Panc1 (cell line): ENCODE data around the gene DLG2. TPM values are rescaled to one million over a fixed set of nuclear protein-coding genes. Genes with fewer than 3 reads are reported as not detected.

ENCODE experiments used
- ATAC-seq: fragments of 200-7000 bp; cut with Tn5 transposase; 2 replicates; pipeline ENCODE4 v1.9.1; 2020; ENCODE audit warnings: mild to moderate bottlenecking, moderate library complexity
- BruUV-seq: library from RNA; stranded (reverse); fragments of 400-500 nt; replicated peaks from 2 replicates; lab custom pipeline; 2021; lab: Mats Ljungman, UMichigan
- CTCF ChIA-PET: fragments of 300-600 bp; sonication (Branson Sonifier 250); formaldehyde crosslinking; loops from one replicate; lab custom pipeline; 2022; ENCODE audit warnings: antibody characterized with exemption; lab: Charles Lee
- POLR2A ChIA-PET: fragments of 300-600 bp; sonication (Branson Sonifier 250); formaldehyde crosslinking; loops from one replicate; lab custom pipeline; 2022; ENCODE audit warnings: antibody characterized with exemption; lab: Charles Lee
- DNase-seq: peaks from one replicate; pipeline ENCODE4 v3.0.0-alpha.2; 2010; ENCODE audit warnings: low read depth, low spot score
- H3K27ac ChIP-seq: 2 replicates; pipeline ENCODE4 v1.5.1; 2011; ENCODE audit warnings: mild to moderate bottlenecking, low read length, inconsistent platforms
- H3K27me3 ChIP-seq: fragments of 200-500 bp; sonication (Bioruptor generic); 2 replicates; pipeline ENCODE4 v1.6.0; 2014; ENCODE audit warnings: low read length, inconsistent platforms; ENCODE audit not compliant: control insufficient read depth, insufficient read depth
- H3K36me3 ChIP-seq: fragments of 200-500 bp; sonication (Bioruptor generic); 2 replicates; pipeline ENCODE4 v1.5.1; 2014; ENCODE audit warnings: inconsistent platforms, mild to moderate bottlenecking, low read length, moderate library complexity; ENCODE audit not compliant: control insufficient read depth, insufficient read depth
- H3K4me1 ChIP-seq: 2 replicates; pipeline ENCODE4 v1.5.1; 2011; ENCODE audit warnings: inconsistent platforms, mild to moderate bottlenecking, low read length, moderate library complexity; ENCODE audit not compliant: control insufficient read depth, insufficient read depth
- H3K4me3 ChIP-seq, 2 experiments: 2 replicates each; pipeline ENCODE4 v1.5.1; 2011 to 2012; ENCODE audit warnings: low read depth in 2 of 2, low read length in 2 of 2, mild to moderate bottlenecking in 2 of 2, inconsistent platforms in 1 of 2, moderate library complexity in 1 of 2
- H3K9me3 ChIP-seq: fragments of 200-500 bp; sonication (Bioruptor generic); 2 replicates; pipeline ENCODE4 v1.5.1; 2014; ENCODE audit warnings: low read depth, mild to moderate bottlenecking, inconsistent platforms, low read length, moderate library complexity; ENCODE audit not compliant: control insufficient read depth, insufficient read depth
- POLR2AphosphoS5 ChIP-seq: IDR thresholded peaks from 2 replicates; pipeline ENCODE4 v1.6.1; 2012; ENCODE audit warnings: mild to moderate bottlenecking, low read depth, low read length, moderate library complexity
- REST ChIP-seq, 2 experiments: IDR thresholded peaks; 2 replicates each; pipeline ENCODE4 v1.6.1; 2011 to 2012; ENCODE audit warnings: low read depth in 2 of 2, control low read depth in 1 of 2, low read length in 1 of 2, mild to moderate bottlenecking in 1 of 2, moderate library complexity in 1 of 2; ENCODE audit not compliant: insufficient read depth in 1 of 2
- SIN3A ChIP-seq: IDR thresholded peaks from 2 replicates; pipeline ENCODE4 v1.6.1; 2012; ENCODE audit warnings: low read depth, mild to moderate bottlenecking, low read length, moderate library complexity, borderline replicate concordance; ENCODE audit not compliant: insufficient read depth
- TCF7L2 ChIP-seq: IDR thresholded peaks from 2 replicates; pipeline ENCODE4 v1.6.1; 2011; ENCODE audit warnings: mild to moderate bottlenecking, low read depth, low read length, inconsistent platforms
- in situ Hi-C: cut with HindIII; loops from 2 replicates; pipeline ENCODE4 v1.10.0; 2016; ENCODE audit warnings: low sequenced_read_pairs, low pct_unique_long_range_greater_than_20kb
- intact Hi-C: fragments of 100-400 bp; cut with micrococcal nuclease; formaldehyde crosslinking; loops from one replicate; pipeline ENCODE4 v1.10.0; 2022; ENCODE audit not compliant: unreplicated experiment
- total RNA-seq: library from RNA; stranded (reverse); gene quantifications from one replicate; pipeline ENCODE4 v1.2.1, GENCODE V29; 2021; ENCODE audit not compliant: unreplicated experiment
- TF ChIP-seq, protein P1 (sequence below): fragments of 450-650 bp; IDR thresholded peaks from 2 replicates; pipeline ENCODE4 v1.5.1; 2017; ENCODE audit warnings: mild to moderate bottlenecking

The DLG2 gene
- total RNA-seq, 1 experiment from 2014 or later, result 4.2 TPM

DNA sequence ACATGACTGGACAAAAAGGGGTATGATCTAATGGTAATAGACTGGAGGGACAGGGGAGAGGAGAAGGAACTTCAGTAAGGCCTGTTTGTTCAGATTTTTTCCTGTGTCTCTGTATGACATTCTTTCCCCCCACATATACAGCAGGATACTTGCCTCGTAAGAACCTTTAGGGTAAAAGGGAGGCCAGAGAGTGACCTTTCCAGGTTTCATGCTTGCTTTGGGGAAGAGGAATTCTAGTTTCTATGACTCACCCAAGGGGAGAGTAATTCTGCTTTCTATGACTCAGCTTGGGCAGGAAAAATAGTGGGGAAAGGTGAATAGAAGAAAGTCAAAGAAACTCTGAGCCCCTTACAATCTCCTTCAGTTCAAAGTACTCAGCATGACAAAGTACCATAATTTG lies 457.0 kb downstream of the DLG2 start:
- Histone ChIP-seq H3K4me1 (no peaks in the 10 kb centered on the region), H3K36me3 (no peaks in the 10 kb centered on the region), H3K27ac (no peak overlapping the region), H3K4me3 (no peak overlapping the region), H3K27me3 (no peaks in the 10 kb centered on the region), H3K9me3 (no peaks in the 10 kb centered on the region)
- TF ChIP-seq REST (IDR thresholded peaks at IDR 0.05; ENCODE audit: insufficient read depth in 1 of 2, low read depth in 2 of 2, low read length in 1 of 2) (no peak), SIN3A (no peak), TCF7L2 (no peak), POLR2AphosphoS5 (no peak)
- TF ChIP-seq, protein P1, sequence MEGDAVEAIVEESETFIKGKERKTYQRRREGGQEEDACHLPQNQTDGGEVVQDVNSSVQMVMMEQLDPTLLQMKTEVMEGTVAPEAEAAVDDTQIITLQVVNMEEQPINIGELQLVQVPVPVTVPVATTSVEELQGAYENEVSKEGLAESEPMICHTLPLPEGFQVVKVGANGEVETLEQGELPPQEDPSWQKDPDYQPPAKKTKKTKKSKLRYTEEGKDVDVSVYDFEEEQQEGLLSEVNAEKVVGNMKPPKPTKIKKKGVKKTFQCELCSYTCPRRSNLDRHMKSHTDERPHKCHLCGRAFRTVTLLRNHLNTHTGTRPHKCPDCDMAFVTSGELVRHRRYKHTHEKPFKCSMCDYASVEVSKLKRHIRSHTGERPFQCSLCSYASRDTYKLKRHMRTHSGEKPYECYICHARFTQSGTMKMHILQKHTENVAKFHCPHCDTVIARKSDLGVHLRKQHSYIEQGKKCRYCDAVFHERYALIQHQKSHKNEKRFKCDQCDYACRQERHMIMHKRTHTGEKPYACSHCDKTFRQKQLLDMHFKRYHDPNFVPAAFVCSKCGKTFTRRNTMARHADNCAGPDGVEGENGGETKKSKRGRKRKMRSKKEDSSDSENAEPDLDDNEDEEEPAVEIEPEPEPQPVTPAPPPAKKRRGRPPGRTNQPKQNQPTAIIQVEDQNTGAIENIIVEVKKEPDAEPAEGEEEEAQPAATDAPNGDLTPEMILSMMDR, result no peak
- in situ Hi-C loops (no loop called here), intact Hi-C loops (no loop called here)
- ATAC-seq (no peak), DNase-seq (no peak)
- no TSS peak for BruUV-seq
- ChIA-PET POLR2A (no interaction called here), CTCF (no interaction called here)

GRCh38 chr11:85167471-85167870 lies 459.7 kb downstream of the DLG2 start:
- Histone ChIP-seq H3K4me1 (no peaks in the 10 kb centered on the region), H3K27ac (no peak overlapping the region), H3K36me3 (no peaks in the 10 kb centered on the region), H3K27me3 (no peaks in the 10 kb centered on the region), H3K4me3 (no peak overlapping the region), H3K9me3 (no peaks in the 10 kb centered on the region)
- ATAC-seq, result no peak
- intact Hi-C loops (no loop called here), in situ Hi-C loops (no loop called here)
- no TSS peak for BruUV-seq
- TF ChIP-seq POLR2AphosphoS5 (no peak), REST (IDR thresholded peaks at IDR 0.05; ENCODE audit: insufficient read depth in 1 of 2, low read depth in 2 of 2, low read length in 1 of 2) (no peak), SIN3A (no peak), TCF7L2 (no peak)
- TF ChIP-seq, protein P1, result no peak
- CTCF ChIA-PET, result no interaction called here
- DNase-seq, result no peak
- POLR2A ChIA-PET, result no interaction called here
